ENCODE results near the gene UBE2J2.
"Not testable (repeated sequence)": the region's sequence is repeated elsewhere in the genome, so short reads cannot be mapped to it uniquely, and the experiment has no call there.

Gene UBE2J2

GRCh38 chr1:1253972-1254666, 19.5 kb downstream of the UBE2J2 start:
- no peak for DNase-seq

- no peak for DNase-seq
These were observed 20.3 kb downstream of the UBE2J2 start for GRCh38 chr1:1253314-1253713.

GRCh38 chr1:1250786-1251284, 22.8 kb downstream of the UBE2J2 start:
- DNase-seq, result no peak

- DNase-seq, result not testable (repeated sequence)
These were observed 25.4 kb downstream of the UBE2J2 start for GRCh38 chr1:1248009-1248913.

- DNase-seq, result no peak
These were observed 26.2 kb downstream of the UBE2J2 start for GRCh38 chr1:1247341-1247913.

GRCh38 chr1:1246577-1247340, 26.9 kb downstream of the UBE2J2 start, which contains the start of gene C1QTNF12:
C1QTNF12 (minus strand) TSS chr1:1246722; CDS start chr1:1246690, 32 bp downstream.
- DNase-seq, result no peak

GRCh38 chr1:1245817-1246576, 27.7 kb downstream of the UBE2J2 start:
- DNase-seq, result no peak

GRCh38 chr1:1245178-1245816, 28.4 kb downstream of the UBE2J2 start:
- DNase-seq, result no peak

GRCh38 chr1:1244192-1244811, 29.4 kb downstream of the UBE2J2 start:
- DNase-seq, result no peak

- DNase-seq, result no peak
These were observed 29.9 kb downstream of the UBE2J2 start for GRCh38 chr1:1243807-1244191.

- no peak for DNase-seq
These were observed 30.4 kb downstream of the UBE2J2 start for GRCh38 chr1:1243266-1243660.

- no peak for DNase-seq
These were observed 31.0 kb downstream of the UBE2J2 start for GRCh38 chr1:1242461-1243265.

- no peak for DNase-seq
These were observed 31.9 kb downstream of the UBE2J2 start for GRCh38 chr1:1241588-1242219.

- no peak for DNase-seq
These were observed 32.6 kb downstream of the UBE2J2 start for GRCh38 chr1:1240822-1241587.

- DNase-seq, result no peak
These were observed 33.3 kb downstream of the UBE2J2 start for GRCh38 chr1:1240348-1240732.

- no peak for DNase-seq
These were observed 33.9 kb downstream of the UBE2J2 start for GRCh38 chr1:1239614-1240347.

- no peak for DNase-seq
These were observed 34.4 kb downstream of the UBE2J2 start for GRCh38 chr1:1239227-1239613.

- no peak for DNase-seq
These were observed 34.9 kb downstream of the UBE2J2 start for GRCh38 chr1:1238702-1239178.

All from NCI-H524 treated with DMSO at 0.1 percent for 48 hours (cell line).